Activated T-helper 17 cell treated with anti-CD3 and anti-CD28 coated beads, Interleukin-2, amount 50 U/mL, for 72 hours (primary cell): Measurements from ENCODE around the gene POU3F1. TPM values are rescaled to one million over a fixed set of nuclear protein-coding genes. Genes with fewer than 3 reads are reported as not detected.

ENCODE experiments used
- ATAC-seq: fragments of 150-1000 bp; cut with Tn5 transposase; replicated peaks from 2 replicates; pipeline ENCODE4 v1.10.0; 2021; ENCODE audit warnings: mild to moderate bottlenecking, moderate library complexity
- H3K27ac Mint-ChIP-seq: one replicate; pipeline ENCODE4 v1.8.0; 2022; ENCODE audit warnings: mixed read lengths
- H3K27me3 Mint-ChIP-seq: one replicate; pipeline ENCODE4 v1.8.0; 2022; ENCODE audit warnings: mixed read lengths
- H3K36me3 Mint-ChIP-seq: one replicate; pipeline ENCODE4 v1.8.0; 2022; ENCODE audit warnings: low read depth, mild to moderate bottlenecking, mixed read lengths
- H3K4me1 Mint-ChIP-seq: one replicate; pipeline ENCODE4 v1.8.0; 2022; ENCODE audit warnings: mixed read lengths
- H3K4me3 Mint-ChIP-seq: one replicate; pipeline ENCODE4 v1.8.0; 2022; ENCODE audit warnings: mild to moderate bottlenecking, mixed read lengths
- H3K9me3 Mint-ChIP-seq: one replicate; pipeline ENCODE4 v1.8.0; 2022; ENCODE audit warnings: mixed read lengths
- total RNA-seq, 2 donors: library from RNA; stranded (reverse); gene quantifications; one replicate each; pipeline ENCODE4 v1.2.3, GENCODE V29; 2022

POU3F1 gene
- total RNA-seq, result under 1 TPM; 0.11 TPM

- Mint-ChIP-seq H3K27ac (no peak within 1 kb of the TSS), H3K27me3 (peaks cover 28% of the 10 kb centered on the region), H3K36me3 (peaks cover 11% of the 10 kb centered on the region), H3K9me3 (no peaks in the 10 kb centered on the region), H3K4me1 (peaks cover 5% of the 10 kb centered on the region), H3K4me3 (peak within 1 kb of the TSS; percentile 58)
- peak; percentile 86 for ATAC-seq
Measured at GRCh38 chr1:38046333-38046883, at the start of gene POU3F1. POU3F1 (minus strand) TSS chr1:38046793; CDS start chr1:38046743, 50 bp downstream.

GRCh38 chr1:38095454-38095931, 48.9 kb upstream of the POU3F1 start:
- Mint-ChIP-seq H3K27me3 (peaks cover 28% of the 10 kb centered on the region), H3K9me3 (no peaks in the 10 kb centered on the region), H3K4me3 (no peak overlapping the region), H3K36me3 (no peaks in the 10 kb centered on the region), H3K4me1 (no peaks in the 10 kb centered on the region), H3K27ac (no peak overlapping the region)
- ATAC-seq, result no peak

DNA sequence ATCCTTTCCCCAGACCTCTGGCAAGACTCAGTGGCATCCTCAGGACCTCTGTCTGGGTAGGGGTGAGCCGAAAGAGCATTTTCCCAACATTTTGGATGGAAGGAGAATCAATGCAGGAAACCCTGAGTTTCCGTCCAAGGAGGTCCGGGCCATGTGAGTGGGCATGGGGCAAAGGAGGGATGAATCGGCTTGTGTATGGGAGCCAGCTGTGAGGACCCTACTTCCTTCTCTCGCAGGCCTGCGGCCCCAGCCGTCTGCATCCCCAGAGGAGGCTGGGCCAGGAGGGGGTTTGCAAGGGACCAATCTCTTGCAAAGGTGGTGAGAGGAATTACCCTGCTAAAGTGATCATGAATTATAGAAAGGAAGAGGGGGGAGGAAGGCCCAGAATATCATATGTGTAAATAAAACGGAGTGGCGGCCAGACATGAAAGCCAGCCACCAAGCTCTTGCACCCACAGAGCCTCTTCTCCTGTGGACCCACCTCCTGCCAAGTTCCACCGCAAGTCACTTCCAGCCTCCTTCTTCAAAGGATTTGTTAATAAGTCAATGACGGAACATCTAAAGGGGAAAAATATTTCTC, 48.2 kb upstream of the POU3F1 start:
- no peak overlapping the region for H3K27ac Mint-ChIP-seq
- H3K27me3 Mint-ChIP-seq, result peaks cover 33% of the 10 kb centered on the region
- H3K9me3 Mint-ChIP-seq, result no peaks in the 10 kb centered on the region

DNA sequence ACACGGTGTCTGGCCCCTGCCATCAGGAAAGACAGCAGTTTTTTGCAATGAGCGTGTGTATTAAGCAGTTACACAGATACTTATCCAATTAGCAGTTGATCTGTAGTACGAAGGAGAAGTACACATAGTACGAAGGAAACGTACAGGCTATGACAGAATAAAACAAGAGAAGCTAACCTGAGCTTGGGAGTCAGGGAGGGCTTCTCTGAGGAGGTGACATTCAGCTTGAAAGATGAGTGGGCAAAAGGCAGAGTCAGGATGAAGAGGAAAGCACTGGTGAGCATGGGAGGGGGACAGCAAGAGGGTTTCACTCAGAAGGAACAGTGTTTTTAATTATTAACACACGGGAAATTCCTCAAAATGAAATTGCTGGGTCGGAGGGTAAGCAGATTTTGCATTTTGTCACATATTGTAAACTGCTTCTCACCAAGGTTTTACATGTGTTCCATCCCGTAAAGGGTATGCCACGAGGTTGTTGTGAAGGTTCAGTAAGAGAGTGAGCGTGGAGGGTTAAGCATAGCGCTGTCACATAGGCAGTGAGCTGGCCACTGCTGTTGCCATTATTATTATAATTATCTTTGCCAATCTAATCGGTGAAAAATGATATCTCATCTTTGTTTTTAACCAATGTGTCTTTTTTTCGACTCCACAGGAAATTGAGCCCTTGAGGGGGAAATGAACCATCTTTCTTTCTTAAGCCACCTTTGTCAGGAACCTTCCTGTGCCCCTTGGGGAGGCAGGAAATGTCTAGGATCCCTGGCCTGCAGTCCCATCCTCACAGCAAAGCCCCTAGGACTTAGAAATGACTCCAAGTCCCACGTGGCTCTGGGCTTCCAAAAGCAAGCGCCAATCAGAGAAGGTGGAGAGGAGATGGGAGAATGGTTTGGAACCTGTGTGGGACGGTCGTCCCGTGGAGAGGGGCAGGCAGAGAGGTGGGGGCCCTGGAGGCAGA, 47.3 kb upstream of the POU3F1 start:
- H3K36me3 Mint-ChIP-seq, result no peaks in the 10 kb centered on the region
- ATAC-seq, result no peak
- H3K4me1 Mint-ChIP-seq, result no peaks in the 10 kb centered on the region
- H3K27me3 Mint-ChIP-seq, result peaks cover 38% of the 10 kb centered on the region
- H3K9me3 Mint-ChIP-seq, result no peaks in the 10 kb centered on the region
- H3K27ac Mint-ChIP-seq, result no peak overlapping the region
- H3K4me3 Mint-ChIP-seq, result no peak overlapping the region

More for the DNA sequence above, 48.2 kb upstream of the POU3F1 start:
- Mint-ChIP-seq H3K4me3 (no peak overlapping the region), H3K36me3 (no peaks in the 10 kb centered on the region), H3K4me1 (no peaks in the 10 kb centered on the region)
- no peak for ATAC-seq

DNA sequence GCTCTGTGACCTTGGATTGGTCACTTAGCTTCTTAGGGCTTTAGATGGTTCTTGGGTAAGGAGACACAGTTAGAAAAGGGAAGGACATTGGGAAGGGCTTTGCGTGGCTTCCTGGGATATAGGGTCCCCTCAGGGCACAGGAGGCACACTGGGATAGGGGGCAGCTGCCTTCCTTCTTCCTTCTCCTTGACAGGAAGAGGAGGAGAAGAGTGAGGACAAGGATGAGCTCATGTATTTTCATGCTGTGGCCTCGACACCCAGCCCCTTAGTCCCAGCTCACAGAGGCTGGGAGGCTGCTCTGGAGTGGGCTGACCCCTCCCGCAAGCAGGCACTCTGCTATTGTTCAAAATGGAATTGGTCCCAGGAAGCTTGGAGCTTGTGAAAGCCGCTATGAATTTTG, 45.7 kb upstream of the POU3F1 start:
- H3K27ac Mint-ChIP-seq, result no peak overlapping the region
- no peaks in the 10 kb centered on the region for H3K36me3 Mint-ChIP-seq
- H3K27me3 Mint-ChIP-seq, result peaks cover 41% of the 10 kb centered on the region
- ATAC-seq, result no peak
- H3K4me3 Mint-ChIP-seq, result no peak overlapping the region
- H3K9me3 Mint-ChIP-seq, result no peaks in the 10 kb centered on the region
- H3K4me1 Mint-ChIP-seq, result no peaks in the 10 kb centered on the region

DNA sequence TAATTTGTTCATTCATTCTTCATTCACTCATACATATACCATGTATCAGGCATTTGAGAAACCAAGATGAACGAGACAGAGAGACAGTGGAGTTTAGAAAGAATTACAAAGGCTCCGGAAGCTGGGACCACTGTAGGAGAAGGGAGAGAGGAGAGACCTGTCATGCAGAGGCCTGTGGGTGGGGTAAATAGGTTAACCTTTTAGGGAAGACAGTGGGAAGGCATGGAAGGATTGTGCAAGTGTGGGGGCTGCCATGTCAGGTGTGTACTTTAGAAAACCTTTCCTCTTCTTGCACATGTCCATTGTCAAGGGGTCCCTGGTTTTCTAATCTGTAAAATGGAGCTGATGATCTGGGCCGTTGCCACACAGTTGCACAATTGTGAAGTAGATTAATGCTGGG, 44.2 kb upstream of the POU3F1 start:
- Mint-ChIP-seq H3K4me1 (no peaks in the 10 kb centered on the region), H3K27me3 (peaks cover 36% of the 10 kb centered on the region), H3K9me3 (no peaks in the 10 kb centered on the region), H3K4me3 (no peak overlapping the region), H3K36me3 (no peaks in the 10 kb centered on the region), H3K27ac (no peak overlapping the region)
- ATAC-seq, result no peak

- H3K27me3 Mint-ChIP-seq, result peaks cover 36% of the 10 kb centered on the region
Measured at GRCh38 chr1:38089712-38090360, 43.2 kb upstream of the POU3F1 start.

DNA sequence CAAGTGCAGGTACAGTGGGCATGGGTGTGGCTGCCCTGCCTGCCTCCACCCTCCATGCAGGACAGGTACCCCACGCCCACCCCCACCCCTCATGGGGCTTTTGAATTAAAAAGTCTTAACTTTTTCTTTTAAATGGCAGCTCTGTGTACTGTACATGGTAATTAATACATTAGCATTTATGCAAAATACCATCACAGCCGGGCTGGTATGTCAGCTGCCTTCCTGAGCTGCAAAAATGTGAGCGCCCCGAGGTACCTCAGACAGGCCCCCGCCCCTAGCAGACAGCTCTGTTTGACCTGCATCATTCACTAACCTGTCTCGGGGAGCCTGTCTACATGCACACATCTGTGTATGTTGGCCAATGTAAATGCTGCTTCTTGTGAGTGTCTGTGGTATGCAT, 42.2 kb upstream of the POU3F1 start:
- no peak overlapping the region for H3K4me3 Mint-ChIP-seq
- H3K36me3 Mint-ChIP-seq, result no peaks in the 10 kb centered on the region
- peaks cover 32% of the 10 kb centered on the region for H3K27me3 Mint-ChIP-seq
- H3K27ac Mint-ChIP-seq, result no peak overlapping the region
- H3K9me3 Mint-ChIP-seq, result no peaks in the 10 kb centered on the region
- no peaks in the 10 kb centered on the region for H3K4me1 Mint-ChIP-seq
- no peak for ATAC-seq

More at GRCh38 chr1:38089712-38090360, 43.2 kb upstream of the POU3F1 start:
- Mint-ChIP-seq H3K9me3 (no peaks in the 10 kb centered on the region), H3K27ac (no peak overlapping the region), H3K36me3 (no peaks in the 10 kb centered on the region), H3K4me3 (no peak overlapping the region), H3K4me1 (no peaks in the 10 kb centered on the region)
- no peak for ATAC-seq

DNA sequence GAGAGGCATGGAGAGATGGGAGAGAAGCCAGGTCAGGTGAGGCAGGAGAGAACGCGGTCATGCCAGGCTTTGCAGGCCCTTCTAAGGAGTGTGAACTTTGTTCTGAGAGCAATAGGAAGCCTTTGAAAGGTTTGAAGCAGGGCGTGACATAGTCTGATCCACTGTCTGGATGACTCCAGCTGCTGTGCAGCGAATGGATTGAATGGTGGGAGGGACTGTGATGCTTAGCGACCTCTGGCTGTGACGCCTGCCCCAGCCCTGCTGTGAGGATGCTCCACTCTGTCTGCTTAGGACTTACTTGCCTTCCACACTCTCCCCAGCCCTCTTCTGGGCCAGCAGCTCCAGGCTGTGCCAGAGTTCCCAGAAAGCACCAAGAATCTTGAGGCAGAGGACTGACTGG, 41.8 kb upstream of the POU3F1 start:
- Mint-ChIP-seq H3K4me3 (no peak overlapping the region), H3K27ac (no peak overlapping the region), H3K36me3 (no peaks in the 10 kb centered on the region), H3K9me3 (no peaks in the 10 kb centered on the region), H3K4me1 (no peaks in the 10 kb centered on the region), H3K27me3 (peaks cover 29% of the 10 kb centered on the region)
- ATAC-seq, result no peak

DNA sequence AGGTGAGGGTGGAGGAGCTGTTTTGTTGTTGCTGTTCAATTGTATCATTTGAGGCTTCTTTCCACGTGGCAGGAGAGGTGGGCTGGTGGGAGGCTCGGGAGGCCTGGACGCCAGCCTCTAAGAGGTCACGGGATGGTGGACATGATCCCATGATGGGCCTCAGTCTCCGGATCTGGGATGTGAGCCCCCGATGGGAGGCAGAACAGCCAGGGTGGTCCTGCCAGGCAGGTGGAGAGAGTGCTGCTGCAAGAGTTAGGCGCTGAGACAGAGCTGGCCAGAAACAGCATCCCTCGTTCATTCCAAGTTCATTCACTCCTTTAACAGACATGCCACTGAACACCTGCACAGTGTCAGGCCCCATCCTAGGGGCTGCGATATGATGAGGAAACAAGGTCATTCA, 41.1 kb upstream of the POU3F1 start:
- H3K9me3 Mint-ChIP-seq, result no peaks in the 10 kb centered on the region

DNA sequence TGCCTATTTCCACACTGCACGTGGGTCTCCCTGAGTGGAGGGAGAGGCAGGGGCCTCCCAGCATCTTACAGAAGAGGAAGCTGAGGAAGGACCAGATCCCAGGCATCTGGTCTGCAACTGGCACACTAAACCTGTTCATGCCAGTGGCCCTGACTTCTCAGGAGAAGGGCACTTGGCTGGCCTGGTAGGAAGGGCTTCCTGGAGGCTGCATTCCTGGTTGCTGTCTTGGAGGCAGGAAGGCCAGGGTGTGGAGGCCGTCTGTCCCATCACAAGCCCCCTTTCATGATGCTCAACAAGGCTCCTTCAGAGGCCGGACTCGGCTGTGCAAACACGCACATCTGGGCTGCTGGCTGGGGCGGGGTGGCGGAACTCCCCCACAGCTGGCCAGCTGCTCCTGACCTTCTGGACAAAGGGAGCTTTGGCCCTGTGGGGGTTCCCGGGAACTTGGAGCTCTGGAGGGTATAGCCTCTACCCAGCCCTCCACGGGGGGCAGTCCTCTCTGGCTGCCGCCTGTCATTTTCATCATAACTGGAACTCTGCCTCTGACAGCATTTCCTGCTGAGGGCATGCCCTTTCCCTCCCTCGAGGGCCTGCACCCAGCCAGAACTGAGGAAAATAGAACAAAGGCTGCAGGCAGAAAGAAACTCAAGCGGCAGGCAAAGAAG, 39.2 kb upstream of the POU3F1 start:
- H3K9me3 Mint-ChIP-seq, result no peaks in the 10 kb centered on the region
- no peaks in the 10 kb centered on the region for H3K4me1 Mint-ChIP-seq
- H3K36me3 Mint-ChIP-seq, result no peaks in the 10 kb centered on the region
- peaks cover 20% of the 10 kb centered on the region for H3K27me3 Mint-ChIP-seq
- no peak overlapping the region for H3K27ac Mint-ChIP-seq
- no peak overlapping the region for H3K4me3 Mint-ChIP-seq
- ATAC-seq, result no peak

More for the DNA sequence above, 41.1 kb upstream of the POU3F1 start:
- no peak overlapping the region for H3K4me3 Mint-ChIP-seq
- peaks cover 23% of the 10 kb centered on the region for H3K27me3 Mint-ChIP-seq
- no peaks in the 10 kb centered on the region for H3K4me1 Mint-ChIP-seq
- no peak for ATAC-seq
- H3K27ac Mint-ChIP-seq, result no peak overlapping the region
- no peaks in the 10 kb centered on the region for H3K36me3 Mint-ChIP-seq

DNA sequence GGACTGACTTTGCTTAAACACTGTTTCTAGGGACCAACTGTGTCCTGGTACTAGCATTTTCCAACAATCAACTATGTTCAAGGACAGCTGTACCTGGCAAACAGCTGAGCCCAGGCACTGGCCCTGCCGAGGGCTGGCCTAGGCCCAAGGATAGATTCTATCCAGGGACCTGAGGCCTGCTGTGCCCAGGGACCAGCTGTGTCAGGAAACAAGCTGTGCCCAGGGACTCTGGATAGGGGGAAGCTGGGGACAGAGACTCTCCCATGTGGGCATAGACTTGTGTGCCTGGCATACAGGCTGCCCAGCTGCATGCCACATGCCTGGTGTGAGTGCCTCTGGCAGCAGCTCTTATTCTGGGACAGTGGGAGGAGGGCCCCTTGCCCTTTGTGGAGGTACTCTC, 38.1 kb upstream of the POU3F1 start:
- no peaks in the 10 kb centered on the region for H3K36me3 Mint-ChIP-seq
- no peak overlapping the region for H3K4me3 Mint-ChIP-seq
- H3K9me3 Mint-ChIP-seq, result no peaks in the 10 kb centered on the region
- ATAC-seq, result no peak
- H3K27ac Mint-ChIP-seq, result no peak overlapping the region
- H3K4me1 Mint-ChIP-seq, result no peaks in the 10 kb centered on the region
- H3K27me3 Mint-ChIP-seq, result peaks cover 13% of the 10 kb centered on the region

GRCh38 chr1:38084113-38084512, 37.5 kb upstream of the POU3F1 start:
- no peaks in the 10 kb centered on the region for H3K9me3 Mint-ChIP-seq
- H3K27ac Mint-ChIP-seq, result no peak overlapping the region
- H3K36me3 Mint-ChIP-seq, result no peaks in the 10 kb centered on the region
- ATAC-seq, result no peak
- peaks cover 9% of the 10 kb centered on the region for H3K27me3 Mint-ChIP-seq
- no peaks in the 10 kb centered on the region for H3K4me1 Mint-ChIP-seq
- H3K4me3 Mint-ChIP-seq, result no peak overlapping the region

- no peaks in the 10 kb centered on the region for H3K36me3 Mint-ChIP-seq
- no peak overlapping the region for H3K27ac Mint-ChIP-seq
- peaks cover 9% of the 10 kb centered on the region for H3K27me3 Mint-ChIP-seq
- H3K9me3 Mint-ChIP-seq, result no peaks in the 10 kb centered on the region
- H3K4me3 Mint-ChIP-seq, result no peak overlapping the region
- no peaks in the 10 kb centered on the region for H3K4me1 Mint-ChIP-seq
- ATAC-seq, result no peak
Measured at GRCh38 chr1:38083541-38083940, 36.9 kb upstream of the POU3F1 start.
